GM23338 (cell line): ENCODE measurements around the gene CYP46A1. TPM values are rescaled to one million over a fixed set of nuclear protein-coding genes. Genes with fewer than 3 reads are reported as not detected.

Experiments
- ATAC-seq: fragments of 200-7000 bp; cut with Tn5 transposase; 3 replicates; pipeline ENCODE4 v1.9.1; 2020
- DNase-seq: peaks from one replicate; pipeline ENCODE4 v3.0.0-alpha.2; 2015; ENCODE audit warnings: low spot score
- H2AFZ ChIP-seq: fragments of 200-600 bp; sonication (generic); 2 replicates; pipeline ENCODE4 v1.8.0; 2016; ENCODE audit warnings: antibody characterized with exemption, mild to moderate bottlenecking, moderate library complexity
- H3F3A ChIP-seq: fragments of 200-600 bp; sonication (generic); replicated peaks from 2 replicates; pipeline ENCODE4 v1.8.0; 2017; ENCODE audit warnings: antibody characterized with exemption, mixed run types, low read depth
- H3K27ac ChIP-seq: fragments of 200-600 bp; sonication (generic); 2 replicates; pipeline ENCODE4 v1.6.1; 2016; ENCODE audit warnings: low read depth
- H3K27me3 ChIP-seq: fragments of 200-600 bp; sonication (generic); 2 replicates; pipeline ENCODE4 v1.8.0; 2016; ENCODE audit warnings: mild to moderate bottlenecking, mixed run types, moderate library complexity; ENCODE audit not compliant: insufficient read depth
- H3K36me3 ChIP-seq: fragments of 200-600 bp; sonication (generic); 2 replicates; pipeline ENCODE4 v1.8.0; 2016; ENCODE audit warnings: mild to moderate bottlenecking; ENCODE audit not compliant: insufficient read depth
- H3K4me1 ChIP-seq: fragments of 200-600 bp; sonication (generic); 2 replicates; pipeline ENCODE4 v1.8.0; 2016; ENCODE audit warnings: mild to moderate bottlenecking, moderate library complexity; ENCODE audit not compliant: insufficient read depth
- H3K4me2 ChIP-seq: fragments of 200-600 bp; sonication (generic); 2 replicates; pipeline ENCODE4 v1.7.1; 2017; ENCODE audit warnings: mixed run types
- H3K4me3 ChIP-seq: fragments of 200-600 bp; sonication (generic); 2 replicates; pipeline ENCODE4 v1.6.1; 2016; ENCODE audit warnings: mixed run types
- H3K79me2 ChIP-seq: fragments of 200-600 bp; sonication (generic); replicated peaks from 2 replicates; pipeline ENCODE4 v1.8.0; 2017; ENCODE audit warnings: mild to moderate bottlenecking; ENCODE audit not compliant: insufficient read depth
- H3K9me2 ChIP-seq: fragments of 200-600 bp; sonication (generic); 2 replicates; pipeline ENCODE4 v1.8.0; 2017; ENCODE audit not compliant: insufficient read depth
- H4K20me1 ChIP-seq: fragments of 200-600 bp; sonication (generic); replicated peaks from 2 replicates; pipeline ENCODE4 v1.8.0; 2017; ENCODE audit warnings: mild to moderate bottlenecking; ENCODE audit not compliant: insufficient read depth
- H3K27ac Mint-ChIP-seq: 2 replicates; pipeline ENCODE4 v1.8.0; 2020; ENCODE audit warnings: inconsistent platforms, mild to moderate bottlenecking, moderate library complexity, mixed read lengths
- H3K27me3 Mint-ChIP-seq: 3 replicates; pipeline ENCODE4 v1.8.0; 2022; ENCODE audit warnings: low read depth, mild to moderate bottlenecking, moderate library complexity, mixed read lengths, inconsistent platforms; ENCODE audit not compliant: insufficient read depth, poor library complexity
- H3K36me3 Mint-ChIP-seq: 3 replicates; pipeline ENCODE4 v1.8.0; 2021; ENCODE audit warnings: low read depth, mild to moderate bottlenecking, inconsistent platforms, moderate library complexity, mixed read lengths
- H3K4me1 Mint-ChIP-seq: 3 replicates; pipeline ENCODE4 v1.8.0; 2020; ENCODE audit warnings: mild to moderate bottlenecking, inconsistent platforms, mixed read lengths
- H3K4me3 Mint-ChIP-seq: 3 replicates; pipeline ENCODE4 v1.8.0; 2021; ENCODE audit warnings: moderate library complexity, mild to moderate bottlenecking, inconsistent platforms, mixed read lengths
- H3K9me3 Mint-ChIP-seq: 3 replicates; pipeline ENCODE4 v1.8.0; 2020; ENCODE audit warnings: moderate library complexity, mild to moderate bottlenecking, inconsistent platforms, mixed read lengths
- CREB1 ChIP-seq: fragments of 250-450 bp; sonication (Bioruptor Pico); IDR thresholded peaks from 2 replicates; pipeline ENCODE4 v1.5.0; 2020; ENCODE audit warnings: low read depth, mild to moderate bottlenecking, moderate library complexity
- EZH2 ChIP-seq: fragments of 200-600 bp; sonication (generic); IDR thresholded peaks from one replicate; pipeline ENCODE4 v1.8.0; 2017; ENCODE audit warnings: antibody characterized with exemption, mild to moderate bottlenecking, low read depth; ENCODE audit not compliant: unreplicated experiment
- JUNB ChIP-seq: IDR thresholded peaks from one replicate; pipeline ENCODE4 v1.6.1; 2016; ENCODE audit warnings: antibody characterized with exemption; ENCODE audit not compliant: unreplicated experiment
- NANOG ChIP-seq: IDR thresholded peaks from 2 replicates; pipeline ENCODE4 v1.6.1; 2016; ENCODE audit warnings: antibody characterized with exemption, borderline replicate concordance
- POLR2AphosphoS5 ChIP-seq: IDR thresholded peaks from 2 replicates; pipeline ENCODE4 v1.6.1; 2016; ENCODE audit warnings: antibody characterized with exemption, low read depth
- STAT1 ChIP-seq: IDR thresholded peaks from one replicate; pipeline ENCODE4 v1.6.1; 2016; ENCODE audit warnings: antibody characterized with exemption; ENCODE audit not compliant: unreplicated experiment
- ZNF114 ChIP-seq: fragments of 250-450 bp; sonication (Bioruptor Pico); IDR thresholded peaks from 2 replicates; pipeline ENCODE4 v1.5.0; 2020; ENCODE audit warnings: mild to moderate bottlenecking, moderate library complexity
- ZNF331 ChIP-seq: fragments of 250-450 bp; sonication (Bioruptor Pico); IDR thresholded peaks from 2 replicates; pipeline ENCODE4 v1.5.0; 2020; ENCODE audit warnings: low read depth, mild to moderate bottlenecking, moderate library complexity
- polyA plus RNA-seq: library from polyadenylated mRNA; unstranded; fragments of >200 nt; fragmentation: Nextera tagmentation; extraction: Ambion mirVana; gene quantifications from 2 replicates; pipeline ENCODE4 v1.2.1, GENCODE V29; 2016
- total RNA-seq: library from RNA; depleted of rRNA; stranded (reverse); fragments of >200 nt; shearing (Covaris generic); gene quantifications from 2 replicates; pipeline ENCODE4 v1.2.3, GENCODE V29; 2014
- TF ChIP-seq, protein P1 (sequence below): IDR thresholded peaks from 2 replicates; pipeline ENCODE4 v1.6.1; 2016; ENCODE audit warnings: antibody characterized with exemption
- TF ChIP-seq, protein P2 (sequence below), 2 experiments: fragments of 200-600 bp in 1 of 2; sonication (generic) in 1 of 2; conservative IDR thresholded peaks; 2 replicates each; pipeline versions ENCODE4 v1.5.1 to v1.6.1; 2016 to 2017; ENCODE audit warnings: antibody characterized with exemption in 2 of 2, low read depth in 2 of 2, mild to moderate bottlenecking in 2 of 2, moderate library complexity in 1 of 2
- TF ChIP-seq, protein P3 (sequence below): fragments of 250-450 bp; sonication (Bioruptor Pico); IDR thresholded peaks from 2 replicates; pipeline ENCODE4 v1.5.0; 2020; ENCODE audit warnings: mild to moderate bottlenecking, moderate library complexity
- TF ChIP-seq, protein P4 (sequence below): IDR thresholded peaks from one replicate; pipeline ENCODE4 v1.6.1; 2018; ENCODE audit warnings: antibody characterized with exemption; ENCODE audit not compliant: unreplicated experiment

CYP46A1 gene
- total and polyA plus RNA-seq, 2 experiments from 2014 or later: 0.59 to 0.66 TPM

DNA sequence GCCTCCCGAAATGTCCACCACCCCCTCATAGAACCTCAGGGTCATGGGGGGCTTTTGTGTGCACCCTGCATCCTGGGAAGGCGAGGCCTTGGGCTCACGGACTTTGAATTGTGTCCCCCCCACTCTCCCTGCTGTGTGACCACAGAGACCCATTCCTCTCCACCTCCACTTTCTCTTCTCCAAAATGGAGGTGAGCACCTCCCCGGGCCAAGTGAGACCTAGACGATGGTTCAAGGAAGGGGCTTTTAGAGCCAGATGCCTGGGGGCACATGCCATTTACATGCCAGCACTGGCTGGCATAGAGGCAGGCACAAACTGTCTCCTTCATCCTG, 33.5 kb downstream of the CYP46A1 start (continued):
- TF ChIP-seq, protein P1, sequence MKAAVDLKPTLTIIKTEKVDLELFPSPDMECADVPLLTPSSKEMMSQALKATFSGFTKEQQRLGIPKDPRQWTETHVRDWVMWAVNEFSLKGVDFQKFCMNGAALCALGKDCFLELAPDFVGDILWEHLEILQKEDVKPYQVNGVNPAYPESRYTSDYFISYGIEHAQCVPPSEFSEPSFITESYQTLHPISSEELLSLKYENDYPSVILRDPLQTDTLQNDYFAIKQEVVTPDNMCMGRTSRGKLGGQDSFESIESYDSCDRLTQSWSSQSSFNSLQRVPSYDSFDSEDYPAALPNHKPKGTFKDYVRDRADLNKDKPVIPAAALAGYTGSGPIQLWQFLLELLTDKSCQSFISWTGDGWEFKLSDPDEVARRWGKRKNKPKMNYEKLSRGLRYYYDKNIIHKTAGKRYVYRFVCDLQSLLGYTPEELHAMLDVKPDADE: no peak
- TF ChIP-seq POLR2AphosphoS5: no peak
- TF ChIP-seq, protein P2, sequence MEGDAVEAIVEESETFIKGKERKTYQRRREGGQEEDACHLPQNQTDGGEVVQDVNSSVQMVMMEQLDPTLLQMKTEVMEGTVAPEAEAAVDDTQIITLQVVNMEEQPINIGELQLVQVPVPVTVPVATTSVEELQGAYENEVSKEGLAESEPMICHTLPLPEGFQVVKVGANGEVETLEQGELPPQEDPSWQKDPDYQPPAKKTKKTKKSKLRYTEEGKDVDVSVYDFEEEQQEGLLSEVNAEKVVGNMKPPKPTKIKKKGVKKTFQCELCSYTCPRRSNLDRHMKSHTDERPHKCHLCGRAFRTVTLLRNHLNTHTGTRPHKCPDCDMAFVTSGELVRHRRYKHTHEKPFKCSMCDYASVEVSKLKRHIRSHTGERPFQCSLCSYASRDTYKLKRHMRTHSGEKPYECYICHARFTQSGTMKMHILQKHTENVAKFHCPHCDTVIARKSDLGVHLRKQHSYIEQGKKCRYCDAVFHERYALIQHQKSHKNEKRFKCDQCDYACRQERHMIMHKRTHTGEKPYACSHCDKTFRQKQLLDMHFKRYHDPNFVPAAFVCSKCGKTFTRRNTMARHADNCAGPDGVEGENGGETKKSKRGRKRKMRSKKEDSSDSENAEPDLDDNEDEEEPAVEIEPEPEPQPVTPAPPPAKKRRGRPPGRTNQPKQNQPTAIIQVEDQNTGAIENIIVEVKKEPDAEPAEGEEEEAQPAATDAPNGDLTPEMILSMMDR (conservative IDR thresholded peaks at IDR 0.05; ENCODE audit: low read depth in 2 of 2): no peak
- TF ChIP-seq EZH2: no peak

DNA sequence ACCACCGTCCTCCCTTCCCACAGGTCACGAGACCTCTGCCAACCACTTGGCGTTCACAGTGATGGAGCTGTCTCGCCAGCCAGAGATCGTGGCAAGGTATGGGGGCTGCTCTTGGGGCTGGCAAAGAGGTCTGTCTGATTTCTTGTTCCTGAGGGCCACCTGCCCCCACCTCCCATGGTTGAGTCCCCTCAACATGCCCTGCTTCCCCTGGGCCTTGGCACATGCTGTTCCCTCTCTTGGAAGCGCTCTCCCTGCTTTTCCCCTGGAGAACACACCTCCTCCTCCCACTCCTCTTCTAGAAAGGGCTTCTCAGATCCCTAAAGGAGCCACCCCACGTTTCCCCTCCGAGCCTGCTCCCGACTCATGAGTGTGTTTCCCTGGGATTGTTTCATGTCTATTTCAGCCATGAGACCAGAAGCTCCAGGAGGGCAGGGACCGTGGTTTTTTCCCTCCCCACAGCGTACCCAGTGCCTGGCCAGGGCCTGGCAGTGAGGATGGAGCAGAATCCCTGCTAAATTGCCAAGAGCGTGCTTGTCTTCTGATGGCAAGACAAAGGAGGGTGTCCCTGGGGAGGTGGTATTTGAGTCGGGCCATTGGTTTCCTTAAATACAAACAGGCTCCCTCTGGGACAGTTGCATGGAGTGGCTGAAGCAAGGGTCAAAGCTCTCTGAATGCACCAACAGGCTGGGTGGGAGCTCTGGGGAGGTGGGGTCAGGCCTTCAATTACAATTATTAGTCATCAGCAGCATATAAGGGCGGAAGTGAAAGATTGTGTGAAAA, 34.1 kb downstream of the CYP46A1 start:
- peaks cover 5% of the 10 kb centered on the region; the same call in 2 of the 3 replicates for H3K4me1 Mint-ChIP-seq
- H3K27me3 ChIP-seq: no peaks in the 10 kb centered on the region
- peaks cover 10% of the 10 kb centered on the region for H3K27me3 Mint-ChIP-seq
- no peak overlapping the region for H3K4me3 ChIP-seq
- no peaks in the 10 kb centered on the region for H3K9me2 ChIP-seq
- no peak overlapping the region; the same call in 1 of the 2 replicates for H3K27ac Mint-ChIP-seq
- H3K79me2 ChIP-seq: no peaks in the 10 kb centered on the region
- TF ChIP-seq CREB1 (CRISPR knock-in tag) (no peak), NANOG (no peak), ZNF114 (CRISPR knock-in tag) (no peak), POLR2AphosphoS5 (no peak), JUNB (no peak), ZNF331 (CRISPR knock-in tag) (no peak), STAT1 (no peak)
- TF ChIP-seq, protein P3, sequence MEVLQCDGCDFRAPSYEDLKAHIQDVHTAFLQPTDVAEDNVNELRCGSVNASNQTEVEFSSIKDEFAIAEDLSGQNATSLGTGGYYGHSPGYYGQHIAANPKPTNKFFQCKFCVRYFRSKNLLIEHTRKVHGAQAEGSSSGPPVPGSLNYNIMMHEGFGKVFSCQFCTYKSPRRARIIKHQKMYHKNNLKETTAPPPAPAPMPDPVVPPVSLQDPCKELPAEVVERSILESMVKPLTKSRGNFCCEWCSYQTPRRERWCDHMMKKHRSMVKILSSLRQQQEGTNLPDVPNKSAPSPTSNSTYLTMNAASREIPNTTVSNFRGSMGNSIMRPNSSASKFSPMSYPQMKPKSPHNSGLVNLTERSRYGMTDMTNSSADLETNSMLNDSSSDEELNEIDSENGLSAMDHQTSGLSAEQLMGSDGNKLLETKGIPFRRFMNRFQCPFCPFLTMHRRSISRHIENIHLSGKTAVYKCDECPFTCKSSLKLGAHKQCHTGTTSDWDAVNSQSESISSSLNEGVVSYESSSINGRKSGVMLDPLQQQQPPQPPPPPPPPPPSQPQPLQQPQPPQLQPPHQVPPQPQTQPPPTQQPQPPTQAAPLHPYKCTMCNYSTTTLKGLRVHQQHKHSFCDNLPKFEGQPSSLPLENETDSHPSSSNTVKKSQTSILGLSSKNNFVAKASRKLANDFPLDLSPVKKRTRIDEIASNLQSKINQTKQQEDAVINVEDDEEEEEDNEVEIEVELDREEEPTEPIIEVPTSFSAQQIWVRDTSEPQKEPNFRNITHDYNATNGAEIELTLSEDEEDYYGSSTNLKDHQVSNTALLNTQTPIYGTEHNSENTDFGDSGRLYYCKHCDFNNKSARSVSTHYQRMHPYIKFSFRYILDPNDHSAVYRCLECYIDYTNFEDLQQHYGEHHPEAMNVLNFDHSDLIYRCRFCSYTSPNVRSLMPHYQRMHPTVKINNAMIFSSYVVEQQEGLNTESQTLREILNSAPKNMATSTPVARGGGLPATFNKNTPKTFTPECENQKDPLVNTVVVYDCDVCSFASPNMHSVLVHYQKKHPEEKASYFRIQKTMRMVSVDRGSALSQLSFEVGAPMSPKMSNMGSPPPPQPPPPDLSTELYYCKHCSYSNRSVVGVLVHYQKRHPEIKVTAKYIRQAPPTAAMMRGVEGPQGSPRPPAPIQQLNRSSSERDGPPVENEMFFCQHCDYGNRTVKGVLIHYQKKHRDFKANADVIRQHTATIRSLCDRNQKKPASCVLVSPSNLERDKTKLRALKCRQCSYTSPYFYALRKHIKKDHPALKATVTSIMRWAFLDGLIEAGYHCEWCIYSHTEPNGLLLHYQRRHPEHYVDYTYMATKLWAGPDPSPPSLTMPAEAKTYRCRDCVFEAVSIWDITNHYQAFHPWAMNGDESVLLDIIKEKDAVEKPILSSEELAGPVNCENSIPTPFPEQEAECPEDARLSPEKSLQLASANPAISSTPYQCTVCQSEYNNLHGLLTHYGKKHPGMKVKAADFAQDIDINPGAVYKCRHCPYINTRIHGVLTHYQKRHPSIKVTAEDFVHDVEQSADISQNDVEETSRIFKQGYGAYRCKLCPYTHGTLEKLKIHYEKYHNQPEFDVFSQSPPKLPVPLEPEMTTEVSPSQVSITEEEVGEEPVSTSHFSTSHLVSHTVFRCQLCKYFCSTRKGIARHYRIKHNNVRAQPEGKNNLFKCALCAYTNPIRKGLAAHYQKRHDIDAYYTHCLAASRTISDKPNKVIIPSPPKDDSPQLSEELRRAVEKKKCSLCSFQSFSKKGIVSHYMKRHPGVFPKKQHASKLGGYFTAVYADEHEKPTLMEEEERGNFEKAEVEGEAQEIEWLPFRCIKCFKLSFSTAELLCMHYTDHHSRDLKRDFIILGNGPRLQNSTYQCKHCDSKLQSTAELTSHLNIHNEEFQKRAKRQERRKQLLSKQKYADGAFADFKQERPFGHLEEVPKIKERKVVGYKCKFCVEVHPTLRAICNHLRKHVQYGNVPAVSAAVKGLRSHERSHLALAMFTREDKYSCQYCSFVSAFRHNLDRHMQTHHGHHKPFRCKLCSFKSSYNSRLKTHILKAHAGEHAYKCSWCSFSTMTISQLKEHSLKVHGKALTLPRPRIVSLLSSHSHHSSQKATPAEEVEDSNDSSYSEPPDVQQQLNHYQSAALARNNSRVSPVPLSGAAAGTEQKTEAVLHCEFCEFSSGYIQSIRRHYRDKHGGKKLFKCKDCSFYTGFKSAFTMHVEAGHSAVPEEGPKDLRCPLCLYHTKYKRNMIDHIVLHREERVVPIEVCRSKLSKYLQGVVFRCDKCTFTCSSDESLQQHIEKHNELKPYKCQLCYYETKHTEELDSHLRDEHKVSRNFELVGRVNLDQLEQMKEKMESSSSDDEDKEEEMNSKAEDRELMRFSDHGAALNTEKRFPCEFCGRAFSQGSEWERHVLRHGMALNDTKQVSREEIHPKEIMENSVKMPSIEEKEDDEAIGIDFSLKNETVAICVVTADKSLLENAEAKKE (CRISPR knock-in tag): no peak
- TF ChIP-seq, protein P4, sequence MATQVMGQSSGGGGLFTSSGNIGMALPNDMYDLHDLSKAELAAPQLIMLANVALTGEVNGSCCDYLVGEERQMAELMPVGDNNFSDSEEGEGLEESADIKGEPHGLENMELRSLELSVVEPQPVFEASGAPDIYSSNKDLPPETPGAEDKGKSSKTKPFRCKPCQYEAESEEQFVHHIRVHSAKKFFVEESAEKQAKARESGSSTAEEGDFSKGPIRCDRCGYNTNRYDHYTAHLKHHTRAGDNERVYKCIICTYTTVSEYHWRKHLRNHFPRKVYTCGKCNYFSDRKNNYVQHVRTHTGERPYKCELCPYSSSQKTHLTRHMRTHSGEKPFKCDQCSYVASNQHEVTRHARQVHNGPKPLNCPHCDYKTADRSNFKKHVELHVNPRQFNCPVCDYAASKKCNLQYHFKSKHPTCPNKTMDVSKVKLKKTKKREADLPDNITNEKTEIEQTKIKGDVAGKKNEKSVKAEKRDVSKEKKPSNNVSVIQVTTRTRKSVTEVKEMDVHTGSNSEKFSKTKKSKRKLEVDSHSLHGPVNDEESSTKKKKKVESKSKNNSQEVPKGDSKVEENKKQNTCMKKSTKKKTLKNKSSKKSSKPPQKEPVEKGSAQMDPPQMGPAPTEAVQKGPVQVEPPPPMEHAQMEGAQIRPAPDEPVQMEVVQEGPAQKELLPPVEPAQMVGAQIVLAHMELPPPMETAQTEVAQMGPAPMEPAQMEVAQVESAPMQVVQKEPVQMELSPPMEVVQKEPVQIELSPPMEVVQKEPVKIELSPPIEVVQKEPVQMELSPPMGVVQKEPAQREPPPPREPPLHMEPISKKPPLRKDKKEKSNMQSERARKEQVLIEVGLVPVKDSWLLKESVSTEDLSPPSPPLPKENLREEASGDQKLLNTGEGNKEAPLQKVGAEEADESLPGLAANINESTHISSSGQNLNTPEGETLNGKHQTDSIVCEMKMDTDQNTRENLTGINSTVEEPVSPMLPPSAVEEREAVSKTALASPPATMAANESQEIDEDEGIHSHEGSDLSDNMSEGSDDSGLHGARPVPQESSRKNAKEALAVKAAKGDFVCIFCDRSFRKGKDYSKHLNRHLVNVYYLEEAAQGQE: no peak
- ATAC-seq: peak; percentile 49
- no peaks in the 10 kb centered on the region for H3K36me3 Mint-ChIP-seq
- no peak for DNase-seq
- no peak overlapping the region for H3K4me2 ChIP-seq
- no peaks in the 10 kb centered on the region for H4K20me1 ChIP-seq
- H3K4me1 ChIP-seq: no peaks in the 10 kb centered on the region
- no peaks in the 10 kb centered on the region for H3F3A ChIP-seq
- H3K27ac ChIP-seq: no peak overlapping the region
- no peak overlapping the region for H3K4me3 Mint-ChIP-seq
- no peaks in the 10 kb centered on the region for H3K9me3 Mint-ChIP-seq
- H2AFZ ChIP-seq: peak overlapping the region; percentile 80; the same call in 1 of the 2 replicates
- H3K36me3 ChIP-seq: no peaks in the 10 kb centered on the region
